HG03175 (cell line): ENCODE results near the gene EIF5AL1.
"Not testable (repeated sequence)": the region's sequence is repeated elsewhere in the genome, so short reads cannot be mapped to it uniquely, and the experiment has no call there.

ENCODE experiments used
- ATAC-seq: cut with Tn5 transposase; IDR thresholded peaks from one replicate; pipeline ENCODE4 v1.9.1; 2021; ENCODE audit warnings: mild to moderate bottlenecking, moderate library complexity; ENCODE audit not compliant: unreplicated experiment

EIF5AL1 gene

GRCh38 chr10:79487296-79488194 is 24.8 kb upstream of the EIF5AL1 start:
- peak; percentile 88 for ATAC-seq

- ATAC-seq = no peak
Observed at GRCh38 chr10:79488336-79488735, 24.0 kb upstream of the EIF5AL1 start.

GRCh38 chr10:79488870-79489269 is 23.5 kb upstream of the EIF5AL1 start:
- ATAC-seq = no peak

- no peak for ATAC-seq
Observed at GRCh38 chr10:79490400-79491142, 21.8 kb upstream of the EIF5AL1 start.

GRCh38 chr10:79491143-79491835 is 21.0 kb upstream of the EIF5AL1 start:
- no peak for ATAC-seq

- ATAC-seq = no peak
Observed at GRCh38 chr10:79492256-79492655, 20.1 kb upstream of the EIF5AL1 start.

GRCh38 chr10:79492839-79493238 is 19.5 kb upstream of the EIF5AL1 start:
- no peak for ATAC-seq

- no peak for ATAC-seq
Observed at GRCh38 chr10:79493806-79494205, 18.5 kb upstream of the EIF5AL1 start.

- no peak for ATAC-seq
Observed at GRCh38 chr10:79494871-79495705, 17.2 kb upstream of the EIF5AL1 start.

- ATAC-seq = no peak
Observed at GRCh38 chr10:79495791-79496190, 16.5 kb upstream of the EIF5AL1 start.

GRCh38 chr10:79496896-79497295 is 15.4 kb upstream of the EIF5AL1 start:
- ATAC-seq = no peak

GRCh38 chr10:79498291-79498829 is 14.0 kb upstream of the EIF5AL1 start:
- no peak for ATAC-seq

GRCh38 chr10:79502561-79503309 is 9.6 kb upstream of the EIF5AL1 start:
- no peak for ATAC-seq

- not testable (repeated sequence) for ATAC-seq
Observed at GRCh38 chr10:79503787-79504186, 8.5 kb upstream of the EIF5AL1 start.

GRCh38 chr10:79504483-79504882 is 7.8 kb upstream of the EIF5AL1 start:
- not testable (repeated sequence) for ATAC-seq

- ATAC-seq = not testable (repeated sequence)
Observed at GRCh38 chr10:79505328-79505727, 7.0 kb upstream of the EIF5AL1 start.

GRCh38 chr10:79505829-79506228 is 6.5 kb upstream of the EIF5AL1 start:
- no peak for ATAC-seq

GRCh38 chr10:79507440-79508167 is 4.7 kb upstream of the EIF5AL1 start:
- ATAC-seq = no peak

GRCh38 chr10:79508245-79508644 is 4.1 kb upstream of the EIF5AL1 start:
- ATAC-seq = not testable (repeated sequence)
